Endothelial cell of umbilical vein (primary cell): ENCODE results near the gene CCDC170.

Experiments used
- EZH2 ChIP-seq: IDR thresholded peaks from 2 replicates; pipeline ENCODE4 v1.6.1; 2012; ENCODE audit warnings: borderline replicate concordance, low read depth, mild to moderate bottlenecking, moderate library complexity, low read length, inconsistent platforms; ENCODE audit not compliant: severe bottlenecking
- JUN ChIP-seq: IDR thresholded peaks from 2 replicates; pipeline ENCODE4 v1.6.1; 2011; ENCODE audit warnings: borderline replicate concordance, low read depth; ENCODE audit not compliant: insufficient read length, insufficient read depth
- MYC ChIP-seq: IDR thresholded peaks from one replicate; pipeline ENCODE4 v1.6.1; 2011; ENCODE audit warnings: mild to moderate bottlenecking, low read depth, low read length
- POLR2A ChIP-seq: IDR thresholded peaks from 2 replicates; pipeline ENCODE4 v1.6.1; 2012; ENCODE audit warnings: low read depth, mild to moderate bottlenecking, control low read depth, low read length
- POLR2AphosphoS5 ChIP-seq: IDR thresholded peaks from 2 replicates; pipeline ENCODE4 v1.6.1; 2012; ENCODE audit warnings: low read depth, mild to moderate bottlenecking, control low read depth, low read length, moderate library complexity; ENCODE audit not compliant: insufficient read depth
- TF ChIP-seq, protein P1 (sequence below), 2 donors: IDR thresholded peaks; 1 replicate in 1 of 2; 2 replicates in 1 of 2; pipeline ENCODE4 v1.5.1; 2011; ENCODE audit warnings: low read length in 2 of 2, mild to moderate bottlenecking in 2 of 2, moderate library complexity in 2 of 2, control low read depth in 1 of 2, inconsistent platforms in 1 of 2, low read depth in 1 of 2; ENCODE audit not compliant: insufficient read depth in 1 of 2; ENCODE audit errors: extremely low read depth in 1 of 2
- TF ChIP-seq, protein P2 (sequence below): IDR thresholded peaks from 2 replicates; pipeline ENCODE4 v1.6.1; 2011; ENCODE audit not compliant: insufficient read depth, insufficient read length

DNA sequence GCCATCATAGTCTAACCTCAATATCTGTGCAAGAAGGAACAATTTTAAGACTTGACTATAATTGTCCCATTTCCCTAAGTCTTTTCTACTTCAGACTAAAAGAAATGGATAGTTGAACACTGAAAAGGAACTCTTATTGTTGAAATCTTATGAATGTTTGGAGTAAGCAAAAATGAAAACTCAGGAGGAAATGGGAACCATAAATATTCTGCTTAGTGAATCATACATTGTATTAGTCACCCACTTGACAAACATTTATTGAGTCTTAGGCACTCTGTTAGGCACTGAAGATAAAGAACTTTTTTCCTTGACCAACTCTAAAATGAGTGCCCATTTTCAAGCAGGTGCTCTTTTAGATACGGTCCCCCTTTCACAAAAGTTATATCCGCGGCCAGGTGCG, 8.7 kb downstream of the CCDC170 start:
- TF ChIP-seq, protein P1, sequence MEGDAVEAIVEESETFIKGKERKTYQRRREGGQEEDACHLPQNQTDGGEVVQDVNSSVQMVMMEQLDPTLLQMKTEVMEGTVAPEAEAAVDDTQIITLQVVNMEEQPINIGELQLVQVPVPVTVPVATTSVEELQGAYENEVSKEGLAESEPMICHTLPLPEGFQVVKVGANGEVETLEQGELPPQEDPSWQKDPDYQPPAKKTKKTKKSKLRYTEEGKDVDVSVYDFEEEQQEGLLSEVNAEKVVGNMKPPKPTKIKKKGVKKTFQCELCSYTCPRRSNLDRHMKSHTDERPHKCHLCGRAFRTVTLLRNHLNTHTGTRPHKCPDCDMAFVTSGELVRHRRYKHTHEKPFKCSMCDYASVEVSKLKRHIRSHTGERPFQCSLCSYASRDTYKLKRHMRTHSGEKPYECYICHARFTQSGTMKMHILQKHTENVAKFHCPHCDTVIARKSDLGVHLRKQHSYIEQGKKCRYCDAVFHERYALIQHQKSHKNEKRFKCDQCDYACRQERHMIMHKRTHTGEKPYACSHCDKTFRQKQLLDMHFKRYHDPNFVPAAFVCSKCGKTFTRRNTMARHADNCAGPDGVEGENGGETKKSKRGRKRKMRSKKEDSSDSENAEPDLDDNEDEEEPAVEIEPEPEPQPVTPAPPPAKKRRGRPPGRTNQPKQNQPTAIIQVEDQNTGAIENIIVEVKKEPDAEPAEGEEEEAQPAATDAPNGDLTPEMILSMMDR (IDR thresholded peaks at IDR 0.05; ENCODE audit: extremely low read depth in 1 of 2, insufficient read depth in 1 of 2, low read depth in 1 of 2, low read length in 2 of 2) = no peak
- TF ChIP-seq EZH2 (no peak), POLR2A (no peak), JUN (peak; percentile 73), POLR2AphosphoS5 (no peak), MYC (no peak)
- TF ChIP-seq, protein P2, sequence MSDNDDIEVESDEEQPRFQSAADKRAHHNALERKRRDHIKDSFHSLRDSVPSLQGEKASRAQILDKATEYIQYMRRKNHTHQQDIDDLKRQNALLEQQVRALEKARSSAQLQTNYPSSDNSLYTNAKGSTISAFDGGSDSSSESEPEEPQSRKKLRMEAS = no peak
